Ovary (tissue), 3 donors: ENCODE data around the gene AUH.

Experiments used
- CTCF ChIP-seq, 3 donors: fragments of 450-650 bp in 2 of 3; fragments of 200-600 bp in 1 of 3; IDR thresholded peaks; one replicate each; pipeline versions ENCODE4 v1.5.1 to v1.8.0; 2016 to 2022; ENCODE audit warnings: antibody characterized with exemption in 3 of 3, mild to moderate bottlenecking in 1 of 3
- EP300 ChIP-seq: sonication (generic); formaldehyde crosslinking; IDR thresholded peaks from one replicate; pipeline ENCODE4 v1.6.1; 2017; ENCODE audit warnings: antibody characterized with exemption
- POLR2A ChIP-seq: fragments of 450-650 bp; IDR thresholded peaks from one replicate; pipeline ENCODE4 v1.6.1; 2017; ENCODE audit warnings: antibody characterized with exemption, mild to moderate bottlenecking, moderate library complexity
- donor health status: DM: no; HTN: no; CAD: no.

GRCh38 chr9:91328186-91328585, 33.5 kb downstream of the AUH start:
- TF ChIP-seq POLR2A (no peak), CTCF (IDR thresholded peaks at IDR 0.05) (no peak), EP300 (no peak)
